Esophagus (tissue), 2 donors: Measurements from ENCODE around the gene LZTFL1. TPM values are rescaled to one million over a fixed set of nuclear protein-coding genes. Genes with fewer than 3 reads are reported as not detected.

ENCODE experiments used
- H3K27ac ChIP-seq, 2 donors: one replicate each; pipeline ENCODE4 v1.5.1; 2013; ENCODE audit warnings: low read depth in 2 of 2, mild to moderate bottlenecking in 2 of 2, inconsistent platforms in 1 of 2, low read length in 1 of 2, moderate library complexity in 1 of 2
- H3K27me3 ChIP-seq, 2 donors: one replicate each; pipeline ENCODE4 v1.6.1; 2013; ENCODE audit warnings: low read length in 2 of 2, control low read depth in 1 of 2, mild to moderate bottlenecking in 1 of 2; ENCODE audit not compliant: insufficient read depth in 2 of 2, control insufficient read depth in 1 of 2
- H3K36me3 ChIP-seq, 2 donors: one replicate each; pipeline ENCODE4 v1.6.1; 2013; ENCODE audit warnings: low read length in 1 of 2; ENCODE audit not compliant: control insufficient read depth in 2 of 2, insufficient read depth in 2 of 2
- H3K4me1 ChIP-seq, 2 donors: one replicate each; pipeline ENCODE4 v1.6.1; 2013; ENCODE audit warnings: low read length in 1 of 2; ENCODE audit not compliant: control insufficient read depth in 2 of 2, insufficient read depth in 2 of 2
- H3K4me3 ChIP-seq, 2 donors: one replicate each; pipeline ENCODE4 v1.5.1; 2013; ENCODE audit warnings: low read length in 2 of 2, mild to moderate bottlenecking in 2 of 2, low read depth in 1 of 2, moderate library complexity in 1 of 2
- H3K9me3 ChIP-seq, 2 donors: one replicate each; pipeline ENCODE4 v1.6.1; 2013; ENCODE audit warnings: mild to moderate bottlenecking in 2 of 2, low read depth in 1 of 2, low read length in 1 of 2, moderate library complexity in 1 of 2; ENCODE audit not compliant: control insufficient read depth in 2 of 2, insufficient read depth in 1 of 2
- WGBS, 2 donors: extraction: QIAGEN DNeasy Blood & Tissue Kit; methylation state at CpG; one replicate each; pipeline ENCODE4 v1.1.7; 2013; 5-methylcytosine and 5-hydroxymethylcytosine counted together
- polyA plus RNA-seq, 2 donors: library from polyadenylated mRNA; stranded (reverse); fragments of 200-250 nt; gene quantifications; one replicate each; pipeline ENCODE4 v1.2.3, GENCODE V29; 2013
- donor health status: healthy with polysubstance abuse.
- donor health status: Bipolar disorder and iron deficiency.

The LZTFL1 gene
- polyA plus RNA-seq, 2 donors = 3.4 to 6.3 TPM

DNA sequence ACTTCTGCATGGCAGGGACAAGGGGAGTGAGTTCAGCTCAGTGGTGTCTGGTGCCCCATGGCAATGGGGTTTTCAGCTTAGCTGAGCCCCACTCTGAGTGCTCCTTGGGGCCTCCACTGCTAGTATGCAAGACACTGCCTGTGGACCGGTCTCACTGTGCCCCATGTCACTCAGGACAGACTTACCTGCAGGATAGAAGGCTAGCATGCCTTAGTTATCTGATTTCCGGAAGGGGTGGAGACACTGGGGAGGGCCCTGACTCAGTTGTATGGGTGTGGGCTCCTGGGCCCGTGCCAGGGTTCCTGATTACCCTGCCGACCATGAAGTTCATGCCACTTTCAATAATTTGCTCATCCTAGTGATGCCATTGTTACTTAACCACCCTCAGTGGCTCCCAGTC is 41.3 kb downstream of the LZTFL1 start:
- 63 to 72% methylated on average over 4 of the region's 4 CpGs for WGBS, 2 donors
- peaks cover 0 to 5% of the 10 kb centered on the region in 2 donors for H3K9me3 ChIP-seq

DNA sequence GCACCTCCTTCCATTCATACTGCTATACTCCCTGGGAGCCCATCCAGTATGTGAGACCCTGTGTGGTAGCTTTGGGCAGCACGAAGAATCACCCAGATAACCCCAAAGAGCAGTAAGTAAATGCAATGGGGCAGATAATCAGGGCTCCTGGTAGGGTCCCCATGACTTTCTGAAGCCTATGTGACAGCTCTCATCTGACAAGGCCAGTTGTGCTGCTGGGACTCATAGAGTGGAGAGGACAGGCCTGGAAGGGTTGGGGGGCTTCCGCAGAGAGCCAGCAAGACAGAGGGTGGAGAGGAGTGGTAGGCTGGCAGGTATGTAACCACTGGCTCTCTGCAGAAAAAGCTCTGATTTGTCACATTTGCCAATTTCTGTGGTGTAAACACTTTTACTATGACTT is 42.3 kb downstream of the LZTFL1 start:
- peaks cover 0 to 9% of the 10 kb centered on the region in 2 donors for H3K4me1 ChIP-seq
- H3K36me3 ChIP-seq = no peaks in the 10 kb centered on the region
- WGBS, 2 donors = 96 to 98% methylated on average over 2 of the region's 2 CpGs
- H3K9me3 ChIP-seq = peaks cover 0 to 5% of the 10 kb centered on the region in 2 donors
- H3K27ac ChIP-seq = no peak overlapping the region
- peaks cover 0 to 8% of the 10 kb centered on the region in 2 donors for H3K27me3 ChIP-seq
- no peak overlapping the region for H3K4me3 ChIP-seq

More for the DNA sequence above, 41.3 kb downstream of the LZTFL1 start:
- Histone ChIP-seq H3K36me3 (no peaks in the 10 kb centered on the region), H3K4me1 (peaks cover 0 to 9% of the 10 kb centered on the region in 2 donors), H3K4me3 (no peak overlapping the region), H3K27me3 (peaks cover 0 to 8% of the 10 kb centered on the region in 2 donors), H3K27ac (no peak overlapping the region)

DNA sequence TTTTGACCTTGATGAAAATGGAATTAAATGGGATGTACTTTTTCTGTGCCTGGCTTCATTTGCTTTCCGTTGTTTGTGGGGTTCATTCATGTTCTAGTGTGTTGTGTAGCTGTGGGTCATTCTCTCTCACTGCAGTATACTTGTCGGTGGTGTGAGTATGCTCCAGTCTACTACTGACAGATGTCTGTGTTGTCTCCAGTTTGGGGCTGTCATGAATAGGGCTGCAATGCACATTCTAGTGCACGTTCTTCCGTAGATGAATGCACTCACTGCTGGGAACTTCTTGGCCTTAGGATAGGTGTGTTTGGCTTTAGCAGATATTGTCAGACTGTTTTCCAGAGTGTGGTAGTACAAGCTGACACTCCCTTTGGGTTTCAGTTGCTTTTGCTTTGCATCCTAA is 43.9 kb downstream of the LZTFL1 start:
- no peak overlapping the region for H3K4me3 ChIP-seq
- peaks cover 0 to 5% of the 10 kb centered on the region in 2 donors for H3K9me3 ChIP-seq
- H3K27ac ChIP-seq = no peak overlapping the region
- no peaks in the 10 kb centered on the region for H3K36me3 ChIP-seq
- H3K4me1 ChIP-seq = peaks cover 0 to 9% of the 10 kb centered on the region in 2 donors
- peaks cover 0 to 8% of the 10 kb centered on the region in 2 donors for H3K27me3 ChIP-seq
- WGBS, 2 donors = 81 to 82% methylated on average over 4 of the region's 4 CpGs

DNA sequence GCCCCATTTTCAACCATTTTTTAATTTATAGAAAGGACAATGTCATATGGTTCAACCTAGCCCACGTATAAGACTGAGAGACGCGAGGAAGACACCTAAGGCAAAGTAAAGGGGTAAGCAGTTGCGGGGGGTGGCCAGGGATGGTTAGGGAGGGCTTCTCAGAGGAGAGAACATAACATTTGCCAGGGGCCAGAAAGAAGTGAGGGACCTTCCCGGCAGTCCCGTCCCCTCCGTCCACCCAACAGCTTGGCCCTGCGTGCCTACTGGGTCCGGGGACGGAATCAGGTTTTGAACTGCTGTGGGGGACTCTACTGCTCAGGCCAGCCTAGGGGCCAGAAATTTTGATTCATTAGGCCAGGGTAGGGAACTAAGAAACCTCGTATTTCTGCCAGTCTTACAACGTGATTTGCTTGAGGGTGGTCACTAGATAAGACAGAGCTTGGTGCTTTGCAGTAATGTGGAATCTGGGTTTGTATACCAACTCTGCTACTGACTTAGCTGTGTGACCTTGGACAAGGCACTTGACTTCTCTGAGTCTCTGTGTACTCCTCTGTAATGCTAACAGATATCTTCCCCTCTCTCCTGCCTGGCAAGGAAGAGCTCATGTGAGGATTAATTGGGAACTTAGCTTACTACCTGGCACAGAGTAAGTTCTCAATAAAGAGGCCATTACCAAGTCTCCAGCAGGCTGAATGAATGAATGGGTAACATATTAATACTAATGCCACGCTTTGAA is 44.8 kb downstream of the LZTFL1 start:
- Histone ChIP-seq H3K36me3 (no peaks in the 10 kb centered on the region), H3K27me3 (peaks cover 0 to 8% of the 10 kb centered on the region in 2 donors), H3K9me3 (peaks cover 0 to 5% of the 10 kb centered on the region in 2 donors), H3K4me3 (peak overlapping the region in 1 of 2 donors; percentile 50), H3K4me1 (peaks cover 0 to 9% of the 10 kb centered on the region in 2 donors), H3K27ac (no peak overlapping the region)
- WGBS, 2 donors = 68 to 74% methylated on average over 13 of the region's 13 CpGs

DNA sequence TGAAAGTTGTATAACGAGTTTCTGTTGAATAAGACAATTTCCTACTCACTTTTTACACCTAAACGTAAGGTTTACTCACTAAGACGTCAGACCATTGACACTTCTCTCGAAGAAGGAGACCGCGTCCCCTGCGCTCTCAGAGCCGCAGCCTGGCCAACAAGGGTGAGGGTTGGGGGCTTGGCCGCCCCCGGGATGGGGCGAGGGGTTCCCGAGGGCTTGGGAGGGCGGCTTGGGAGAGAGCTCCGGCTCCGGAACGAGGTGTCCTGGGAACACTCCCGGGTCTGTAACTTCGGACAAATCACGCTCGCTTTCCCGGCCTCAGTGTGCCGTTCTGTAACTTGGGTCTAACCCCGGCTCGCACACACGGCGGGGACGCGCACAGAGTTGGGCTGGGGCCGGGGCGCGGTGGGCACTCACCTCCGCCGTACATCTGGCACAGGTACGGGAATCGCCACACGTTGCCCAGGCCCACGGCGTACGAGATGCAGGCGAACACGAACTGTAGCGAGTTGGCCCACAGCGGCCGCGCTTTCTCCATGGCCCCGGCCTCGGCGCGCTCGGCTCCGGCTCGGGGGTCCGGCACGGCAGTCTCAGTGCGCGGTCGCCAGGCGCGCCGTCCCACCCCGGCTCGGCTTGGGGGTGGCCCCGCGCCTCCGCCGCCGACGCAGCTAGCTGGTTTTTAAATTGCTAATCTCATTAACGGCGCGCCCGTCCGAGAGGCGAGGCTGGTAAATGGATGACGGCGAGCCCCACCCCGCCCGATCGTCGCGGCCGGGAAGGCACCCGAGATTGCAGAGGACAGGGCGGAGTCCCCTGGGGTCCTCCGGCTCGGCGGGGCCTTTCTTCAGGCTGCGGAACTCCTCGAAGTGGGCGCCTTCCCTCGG is 45.8 kb downstream of the LZTFL1 start, which contains the start of gene SLC6A20:
Gene SLC6A20 (minus strand): TSS at position 655 of the 884 bp plus-strand sequence. CDS start 117 bp downstream, at position 538.
- 1 to 2% methylated on average over 91 of the region's 91 CpGs for WGBS, 2 donors
- Histone ChIP-seq H3K4me3 (peak within 1 kb of the TSS; percentile 42 to 50), H3K36me3 (no peaks in the 10 kb centered on the region), H3K4me1 (peaks cover 0 to 9% of the 10 kb centered on the region in 2 donors), H3K27me3 (peaks cover 0 to 8% of the 10 kb centered on the region in 2 donors), H3K9me3 (peaks cover 0 to 5% of the 10 kb centered on the region in 2 donors), H3K27ac (no peak within 1 kb of the TSS)

DNA sequence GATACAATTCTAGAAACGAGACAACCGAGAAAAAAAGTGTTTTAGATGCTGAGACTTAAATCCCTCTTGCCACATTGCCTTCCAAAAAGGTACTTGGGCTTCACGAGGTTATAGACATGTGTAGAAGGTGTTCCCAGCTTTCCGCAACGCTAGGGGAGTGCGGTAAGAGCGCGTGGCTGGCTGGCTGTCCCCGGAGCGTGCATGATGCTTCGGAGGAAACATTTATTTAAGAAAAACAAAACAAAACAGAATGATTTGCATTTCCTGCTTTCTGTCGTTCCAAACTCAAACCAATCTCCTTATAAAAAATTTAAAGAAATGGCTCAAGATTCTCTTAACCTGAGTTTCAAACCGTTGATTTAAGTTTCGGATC is 46.4 kb downstream of the LZTFL1 start:
- Histone ChIP-seq H3K27me3 (peaks cover 0 to 8% of the 10 kb centered on the region in 2 donors), H3K4me1 (peaks cover 0 to 9% of the 10 kb centered on the region in 2 donors), H3K4me3 (no peak overlapping the region), H3K36me3 (no peaks in the 10 kb centered on the region), H3K9me3 (peaks cover 0 to 5% of the 10 kb centered on the region in 2 donors), H3K27ac (no peak overlapping the region)
- 31 to 38% methylated on average over 14 of the region's 14 CpGs for WGBS, 2 donors

DNA sequence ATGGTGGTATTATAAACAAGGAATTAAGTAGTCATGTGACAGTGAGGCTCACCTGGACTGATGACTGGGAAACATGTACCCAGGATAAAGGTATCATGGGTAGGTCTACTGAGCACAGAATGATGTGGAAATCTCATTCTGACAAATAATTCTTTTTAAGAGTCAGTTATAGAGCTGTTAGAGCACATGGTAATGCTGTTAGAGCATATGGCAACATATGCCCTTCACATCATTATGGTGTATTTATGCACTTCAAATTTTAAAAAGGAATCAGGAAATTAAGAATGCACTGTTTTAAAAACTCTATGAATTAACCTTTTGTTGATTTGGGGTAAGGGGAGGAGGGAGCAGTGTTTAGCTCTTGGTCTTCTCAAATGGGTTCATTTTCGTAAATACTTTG is 47.3 kb downstream of the LZTFL1 start:
- Histone ChIP-seq H3K4me1 (peaks cover 0 to 9% of the 10 kb centered on the region in 2 donors), H3K27ac (no peak overlapping the region), H3K9me3 (peaks cover 0 to 5% of the 10 kb centered on the region in 2 donors), H3K4me3 (no peak overlapping the region), H3K36me3 (no peaks in the 10 kb centered on the region), H3K27me3 (peaks cover 0 to 8% of the 10 kb centered on the region in 2 donors)
- 88 to 92% methylated on average over 1 of the region's 1 CpG for WGBS, 2 donors

DNA sequence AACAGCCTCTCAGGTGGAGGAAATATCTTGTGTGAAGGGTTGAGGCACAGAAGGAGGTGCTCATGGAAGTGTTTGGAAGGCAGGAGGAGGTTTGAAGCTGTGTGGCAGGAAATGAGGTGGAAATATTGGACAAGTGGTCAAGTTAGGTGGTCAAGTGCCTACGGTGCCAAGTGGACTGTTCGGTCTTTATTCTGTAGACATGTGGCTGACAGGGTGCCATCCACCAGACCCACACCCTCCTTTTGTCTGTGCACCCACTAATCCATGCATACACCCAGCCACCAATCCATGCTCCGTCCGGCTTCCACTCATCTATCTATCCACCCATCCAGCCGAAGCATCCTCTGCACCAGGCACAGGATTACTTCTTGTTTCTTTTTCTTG is 47.8 kb downstream of the LZTFL1 start:
- WGBS, 2 donors = 95% methylated on average over 5 of the region's 5 CpGs
- Histone ChIP-seq H3K4me1 (peaks cover 0 to 9% of the 10 kb centered on the region in 2 donors), H3K27ac (no peak overlapping the region), H3K27me3 (peaks cover 0 to 8% of the 10 kb centered on the region in 2 donors), H3K9me3 (peaks cover 0 to 5% of the 10 kb centered on the region in 2 donors), H3K4me3 (no peak overlapping the region), H3K36me3 (no peaks in the 10 kb centered on the region)

DNA sequence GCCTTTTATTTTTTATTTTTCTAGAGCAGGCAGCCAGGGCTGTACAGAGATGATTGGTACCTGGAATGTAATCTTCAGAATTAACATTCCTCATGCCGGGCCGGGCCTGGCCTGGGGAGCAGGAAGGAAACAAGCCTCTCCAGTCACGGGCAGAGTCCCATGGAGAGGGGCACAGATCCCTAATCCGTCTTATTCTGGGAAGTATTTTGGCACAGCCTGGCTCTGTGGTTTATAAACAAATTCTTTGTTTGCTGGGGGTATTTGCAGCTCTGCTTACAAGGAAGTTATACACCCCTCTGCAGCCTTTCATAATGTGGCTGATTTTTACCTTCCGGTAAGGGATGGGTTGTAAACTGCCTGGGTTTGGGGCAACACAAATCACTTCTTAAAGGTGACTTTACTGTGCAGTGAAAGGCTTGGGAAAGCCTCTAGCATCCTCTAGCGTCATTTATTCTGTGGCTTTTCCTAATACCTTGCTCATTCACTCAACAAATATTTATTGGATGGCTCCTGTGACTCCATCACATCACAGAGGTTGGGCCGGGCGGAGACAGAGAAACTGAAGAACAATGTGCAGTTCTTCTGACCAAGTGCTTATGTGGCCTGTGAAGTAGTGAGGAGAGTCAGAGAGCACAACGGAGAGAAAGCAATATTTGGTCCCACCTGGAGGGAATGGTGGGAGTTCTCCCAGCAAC is 48.3 kb downstream of the LZTFL1 start:
- 61 to 63% methylated on average over 9 of the region's 9 CpGs for WGBS, 2 donors

More for the DNA sequence above, 48.3 kb downstream of the LZTFL1 start:
- H3K4me1 ChIP-seq = peaks cover 0 to 9% of the 10 kb centered on the region in 2 donors
- H3K27me3 ChIP-seq = peaks cover 0 to 8% of the 10 kb centered on the region in 2 donors
- H3K36me3 ChIP-seq = no peaks in the 10 kb centered on the region
- no peak overlapping the region for H3K27ac ChIP-seq
- H3K9me3 ChIP-seq = peaks cover 0 to 5% of the 10 kb centered on the region in 2 donors
- H3K4me3 ChIP-seq = no peak overlapping the region
